WTC11 (cell line): ENCODE measurements around the gene SEZ6L.

Experiments
- CREB1 ChIP-seq: sonication (generic); formaldehyde crosslinking; IDR thresholded peaks from 2 replicates; pipeline ENCODE4 v1.8.0; 2023; ENCODE audit warnings: mild to moderate bottlenecking, missing genetic modification reagents
- CREM ChIP-seq: sonication (generic); formaldehyde crosslinking; IDR thresholded peaks from 2 replicates; pipeline ENCODE4 v1.8.1; 2022; ENCODE audit warnings: mild to moderate bottlenecking, missing genetic modification reagents, moderate library complexity
- FOXJ3 ChIP-seq: sonication (generic); formaldehyde crosslinking; IDR thresholded peaks from 2 replicates; pipeline ENCODE4 v1.9.0; 2021; ENCODE audit warnings: missing genetic modification reagents, mild to moderate bottlenecking, borderline replicate concordance
- IRF2 ChIP-seq: sonication (generic); formaldehyde crosslinking; IDR thresholded peaks from 2 replicates; pipeline ENCODE4 v1.8.0; 2022; ENCODE audit warnings: low read depth, missing genetic modification reagents, borderline replicate concordance
- JUN ChIP-seq: sonication (generic); formaldehyde crosslinking; IDR thresholded peaks from 2 replicates; pipeline ENCODE4 v1.8.0; 2023; ENCODE audit warnings: mild to moderate bottlenecking, missing genetic modification reagents
- TF ChIP-seq, protein P1 (sequence below): fragments of 200-600 bp; IDR thresholded peaks from 2 replicates; pipeline ENCODE4 v1.8.0; 2022; ENCODE audit warnings: antibody characterized with exemption
- TF ChIP-seq, protein P2 (sequence below): sonication (generic); formaldehyde crosslinking; IDR thresholded peaks from 2 replicates; pipeline ENCODE4 v1.8.1; 2022; ENCODE audit warnings: low read depth, mild to moderate bottlenecking, moderate library complexity, missing genetic modification reagents, borderline replicate concordance
- TF ChIP-seq, protein P3 (sequence below): sonication (generic); formaldehyde crosslinking; IDR thresholded peaks from 2 replicates; pipeline ENCODE4 v1.8.1; 2022; ENCODE audit warnings: mild to moderate bottlenecking, moderate library complexity, missing genetic modification reagents

DNA sequence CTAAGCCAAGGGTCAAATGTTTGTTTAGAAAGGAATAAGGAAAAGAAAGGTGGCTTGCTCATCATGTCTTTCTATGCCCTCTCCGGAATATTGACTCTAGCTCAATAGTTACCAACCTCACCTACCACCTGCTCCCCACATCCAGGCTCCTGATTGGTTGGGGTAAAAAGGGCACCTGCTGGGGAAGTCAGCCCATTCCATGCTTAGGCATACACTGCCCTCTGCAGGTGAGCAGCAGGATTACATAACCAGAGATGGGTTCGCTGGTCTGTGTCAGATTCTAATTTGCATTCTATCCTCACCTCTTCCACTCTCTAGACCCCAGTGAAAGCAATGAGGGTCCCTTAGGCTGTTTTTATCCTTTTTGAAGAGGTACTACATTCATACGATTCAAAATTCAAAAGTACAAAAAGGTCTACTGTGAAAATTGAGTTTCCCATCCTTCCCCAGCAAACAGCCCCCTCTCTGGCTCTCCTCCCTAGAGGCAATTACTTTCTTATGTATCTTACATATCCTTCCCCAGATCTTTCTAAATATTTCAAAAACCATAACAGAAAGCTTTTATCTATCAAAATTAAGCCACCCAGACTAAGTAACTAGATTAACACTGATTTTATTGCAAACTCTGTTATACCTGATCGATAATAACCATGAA, 161.8 kb downstream of the SEZ6L start:
- TF ChIP-seq CREM (CRISPR knock-in tag) (no peak), FOXJ3 (CRISPR knock-in tag) (no peak), JUN (CRISPR knock-in tag) (no peak), CREB1 (CRISPR knock-in tag) (no peak), IRF2 (CRISPR knock-in tag) (no peak)
- TF ChIP-seq, protein P1, sequence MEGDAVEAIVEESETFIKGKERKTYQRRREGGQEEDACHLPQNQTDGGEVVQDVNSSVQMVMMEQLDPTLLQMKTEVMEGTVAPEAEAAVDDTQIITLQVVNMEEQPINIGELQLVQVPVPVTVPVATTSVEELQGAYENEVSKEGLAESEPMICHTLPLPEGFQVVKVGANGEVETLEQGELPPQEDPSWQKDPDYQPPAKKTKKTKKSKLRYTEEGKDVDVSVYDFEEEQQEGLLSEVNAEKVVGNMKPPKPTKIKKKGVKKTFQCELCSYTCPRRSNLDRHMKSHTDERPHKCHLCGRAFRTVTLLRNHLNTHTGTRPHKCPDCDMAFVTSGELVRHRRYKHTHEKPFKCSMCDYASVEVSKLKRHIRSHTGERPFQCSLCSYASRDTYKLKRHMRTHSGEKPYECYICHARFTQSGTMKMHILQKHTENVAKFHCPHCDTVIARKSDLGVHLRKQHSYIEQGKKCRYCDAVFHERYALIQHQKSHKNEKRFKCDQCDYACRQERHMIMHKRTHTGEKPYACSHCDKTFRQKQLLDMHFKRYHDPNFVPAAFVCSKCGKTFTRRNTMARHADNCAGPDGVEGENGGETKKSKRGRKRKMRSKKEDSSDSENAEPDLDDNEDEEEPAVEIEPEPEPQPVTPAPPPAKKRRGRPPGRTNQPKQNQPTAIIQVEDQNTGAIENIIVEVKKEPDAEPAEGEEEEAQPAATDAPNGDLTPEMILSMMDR: peak; percentile 93
- TF ChIP-seq, protein P2, sequence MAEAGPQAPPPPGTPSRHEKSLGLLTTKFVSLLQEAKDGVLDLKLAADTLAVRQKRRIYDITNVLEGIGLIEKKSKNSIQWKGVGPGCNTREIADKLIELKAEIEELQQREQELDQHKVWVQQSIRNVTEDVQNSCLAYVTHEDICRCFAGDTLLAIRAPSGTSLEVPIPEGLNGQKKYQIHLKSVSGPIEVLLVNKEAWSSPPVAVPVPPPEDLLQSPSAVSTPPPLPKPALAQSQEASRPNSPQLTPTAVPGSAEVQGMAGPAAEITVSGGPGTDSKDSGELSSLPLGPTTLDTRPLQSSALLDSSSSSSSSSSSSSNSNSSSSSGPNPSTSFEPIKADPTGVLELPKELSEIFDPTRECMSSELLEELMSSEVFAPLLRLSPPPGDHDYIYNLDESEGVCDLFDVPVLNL (CRISPR knock-in tag): no peak
- TF ChIP-seq, protein P3, sequence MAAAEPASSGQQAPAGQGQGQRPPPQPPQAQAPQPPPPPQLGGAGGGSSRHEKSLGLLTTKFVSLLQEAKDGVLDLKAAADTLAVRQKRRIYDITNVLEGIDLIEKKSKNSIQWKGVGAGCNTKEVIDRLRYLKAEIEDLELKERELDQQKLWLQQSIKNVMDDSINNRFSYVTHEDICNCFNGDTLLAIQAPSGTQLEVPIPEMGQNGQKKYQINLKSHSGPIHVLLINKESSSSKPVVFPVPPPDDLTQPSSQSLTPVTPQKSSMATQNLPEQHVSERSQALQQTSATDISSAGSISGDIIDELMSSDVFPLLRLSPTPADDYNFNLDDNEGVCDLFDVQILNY (CRISPR knock-in tag): no peak
